Stimulated activated CD8-positive, alpha-beta memory T cell treated with anti-CD3 and anti-CD28 coated beads, Interleukin-15, amount 100 ng/mL, for 24 hours (primary cell): ENCODE data around the gene SLC8A1.

Source experiments
- DNase-seq: peaks from one replicate; pipeline ENCODE4 v3.0.0-alpha.2; 2020; ENCODE audit warnings: low read depth

Gene SLC8A1

DNA sequence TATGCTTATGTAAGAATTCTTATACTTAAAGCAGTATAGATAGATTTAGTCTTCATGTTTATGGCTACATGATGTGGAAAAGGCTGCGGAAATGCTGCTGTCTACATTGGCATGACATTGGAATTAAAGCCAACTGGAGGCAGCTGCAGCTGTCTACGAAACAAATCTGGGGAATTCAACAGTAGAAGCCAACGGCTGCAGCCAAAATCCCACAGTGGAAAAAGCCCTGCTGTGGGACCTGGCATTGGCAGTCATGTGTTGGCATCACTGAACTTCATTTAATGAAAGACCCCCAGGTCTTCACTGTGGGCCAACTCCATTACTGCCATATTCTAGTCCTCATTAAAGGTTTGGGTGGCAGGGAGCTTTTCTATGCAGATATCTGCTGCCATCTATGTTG, 223.6 kb downstream of the SLC8A1 start:
- no peak for DNase-seq

DNA sequence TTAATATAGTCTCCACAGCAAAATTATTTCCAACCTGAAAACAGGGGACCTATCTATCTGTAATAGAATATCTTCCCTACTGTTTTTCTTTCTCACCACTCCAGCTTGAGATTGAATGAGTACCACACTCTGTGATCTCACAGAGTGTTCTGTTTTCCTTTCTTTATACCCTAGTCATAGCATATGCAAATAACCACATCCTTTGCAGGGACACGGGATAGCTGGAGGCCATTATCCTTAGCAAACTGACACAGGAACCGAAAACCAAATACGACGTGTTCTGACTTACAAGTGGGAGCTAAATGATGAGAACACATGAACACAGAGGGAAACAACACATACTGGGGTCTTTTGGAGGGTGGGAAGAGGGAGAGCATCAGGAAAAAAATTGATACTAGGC, 224.7 kb downstream of the SLC8A1 start:
- DNase-seq = no peak

DNA sequence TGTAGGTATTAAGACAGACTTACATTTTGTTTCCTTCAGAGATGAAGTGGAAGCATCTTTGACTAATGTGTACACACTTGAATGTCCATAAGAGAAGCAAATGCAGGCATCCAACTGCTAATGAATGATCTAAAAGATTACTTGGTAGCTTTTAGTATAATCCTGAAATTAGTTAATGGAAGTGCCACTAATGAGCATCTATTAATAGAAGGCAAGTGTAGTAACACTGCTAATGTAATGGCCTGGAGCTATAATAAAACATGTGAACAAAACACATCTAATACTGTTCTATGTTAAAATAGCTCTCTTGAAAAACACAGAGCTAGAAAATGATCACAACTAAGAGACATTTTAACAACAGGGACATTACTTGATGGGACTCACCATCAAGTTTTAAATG, 225.3 kb downstream of the SLC8A1 start:
- DNase-seq = no peak

DNA sequence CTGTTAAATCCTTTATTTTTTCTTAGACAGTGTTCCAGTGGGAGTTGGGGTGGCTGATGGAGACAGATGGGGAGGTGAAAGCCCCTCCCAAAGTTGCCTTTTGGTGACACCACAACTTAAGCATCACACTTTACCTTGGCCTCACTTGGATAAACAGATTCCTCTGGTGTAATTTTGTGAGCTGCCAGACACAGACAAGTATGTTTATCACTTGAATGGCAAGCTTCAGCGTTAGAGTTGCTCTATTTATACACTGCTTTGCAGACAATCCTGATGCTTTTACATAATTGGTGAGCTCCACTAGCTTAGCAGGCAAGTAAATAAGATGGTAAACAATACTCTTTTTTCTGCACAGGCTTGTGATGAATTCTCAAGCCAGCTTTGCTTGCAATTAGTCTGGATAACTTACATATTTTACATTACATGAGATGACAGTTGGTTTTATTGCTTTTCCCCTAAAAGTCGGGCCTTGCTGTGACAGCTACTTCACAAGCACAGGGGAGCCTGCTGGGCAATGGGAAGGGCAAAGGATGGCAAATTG, 226.2 kb downstream of the SLC8A1 start:
- DNase-seq = no peak

DNA sequence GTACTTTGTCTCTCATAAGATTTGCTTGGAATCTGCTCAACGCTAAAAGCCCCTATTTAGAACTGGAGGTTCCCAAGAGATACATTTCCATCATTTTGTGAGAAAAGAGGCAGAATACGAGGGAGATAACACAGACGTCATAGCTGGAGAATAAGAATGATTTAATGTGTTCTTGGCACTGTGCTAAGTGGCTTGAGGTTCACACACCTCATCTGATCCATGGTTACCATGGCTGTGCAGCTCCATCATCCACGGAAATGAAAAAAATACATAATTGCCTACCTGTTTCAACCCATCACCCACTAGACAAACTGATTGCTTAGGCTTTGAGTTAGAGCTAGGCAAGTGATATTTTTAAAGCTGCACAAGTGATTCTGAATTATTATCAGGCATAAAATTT, 227.6 kb downstream of the SLC8A1 start:
- no peak for DNase-seq

DNA sequence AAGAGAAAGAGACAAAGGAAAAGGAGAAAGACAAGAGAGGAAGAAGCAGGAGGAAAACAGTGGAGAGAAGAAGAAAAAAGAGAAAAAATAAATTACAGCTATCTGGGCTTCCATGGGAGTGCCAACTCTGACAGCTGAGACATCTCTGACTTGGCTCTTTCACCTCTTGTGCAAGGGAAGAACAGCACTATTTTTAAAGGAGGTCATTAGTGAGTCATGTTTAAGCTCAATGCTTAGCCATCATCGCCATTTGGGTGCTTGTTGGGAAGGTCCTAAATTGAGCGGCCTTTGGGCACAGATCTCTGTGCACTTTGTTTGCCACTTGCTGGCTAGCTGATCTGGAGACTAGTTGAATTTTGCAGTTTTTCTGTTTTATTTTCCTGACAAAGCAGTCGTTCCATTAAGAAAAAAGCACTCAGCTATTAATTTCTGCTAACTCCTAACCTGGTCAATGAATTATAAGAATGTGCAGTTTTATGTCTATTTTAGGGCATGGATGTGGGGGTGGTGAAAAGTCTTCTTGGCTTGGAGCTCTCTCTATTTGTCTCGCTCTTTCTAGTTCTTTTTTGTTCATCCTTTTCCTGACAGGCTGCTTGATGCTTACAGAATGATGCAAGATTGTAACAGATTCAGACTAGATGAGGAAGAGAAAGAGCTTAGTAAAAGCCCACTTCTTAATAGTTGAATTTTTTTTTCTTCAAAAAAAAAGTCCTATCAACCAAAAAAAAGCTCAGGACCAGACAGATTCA, 231.5 kb downstream of the SLC8A1 start:
- no peak for DNase-seq

DNA sequence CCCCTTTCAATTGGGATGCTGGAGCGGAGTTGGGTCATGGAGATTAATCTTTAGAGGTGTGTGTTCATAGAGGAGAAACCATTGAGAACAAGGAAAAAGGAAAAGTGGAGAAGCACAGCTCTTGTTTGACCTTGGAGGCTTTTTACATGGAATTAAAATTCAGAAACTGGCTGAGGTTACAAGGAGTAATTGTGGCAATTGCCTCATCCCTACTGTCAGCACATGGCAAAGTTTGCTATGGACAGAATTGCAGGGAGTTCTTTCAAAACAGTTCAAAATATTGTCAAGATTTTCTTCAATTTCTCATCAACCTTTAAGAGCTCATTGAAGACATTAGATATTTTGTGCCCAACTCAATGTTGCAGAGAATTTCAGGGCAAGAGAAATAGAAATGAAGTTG, 232.7 kb downstream of the SLC8A1 start:
- DNase-seq = no peak

DNA sequence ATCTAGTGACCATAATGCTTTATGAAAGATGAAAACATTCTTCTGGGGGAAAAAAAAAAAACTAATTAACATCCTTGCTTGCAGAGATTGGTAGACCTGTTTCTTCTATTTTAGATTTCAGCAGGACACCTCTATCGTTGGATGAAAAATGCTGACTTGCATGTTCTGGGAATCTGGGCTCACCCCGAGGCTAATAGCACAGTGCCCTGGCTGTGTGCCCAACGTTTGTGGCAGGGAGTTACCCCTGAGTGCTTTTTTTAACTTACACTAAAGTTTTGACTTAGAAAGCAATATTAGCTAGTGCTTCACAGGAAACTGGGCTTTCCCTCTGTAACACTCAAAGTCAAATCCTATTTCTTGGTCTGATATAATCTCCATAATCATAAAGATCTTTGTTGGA, 233.2 kb downstream of the SLC8A1 start:
- DNase-seq = no peak

DNA sequence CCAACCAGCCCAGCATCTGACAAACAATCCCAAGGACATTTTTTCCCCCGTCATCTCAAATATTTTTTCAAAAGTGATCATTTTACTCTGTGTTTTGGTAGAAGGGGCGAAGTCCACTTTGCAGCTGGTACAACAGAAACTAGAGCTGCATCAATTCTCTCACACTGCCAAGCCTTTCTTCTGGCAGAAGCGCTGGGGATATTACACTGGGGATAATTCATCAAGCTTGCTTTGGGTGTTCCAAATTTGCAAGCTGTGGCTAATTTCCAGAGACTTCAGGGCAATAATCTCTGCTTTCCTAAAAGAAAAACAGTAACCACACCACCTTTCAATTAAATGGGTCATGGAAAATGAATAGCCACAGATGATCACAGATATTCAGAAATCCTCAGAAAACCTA, 238.3 kb downstream of the SLC8A1 start:
- no peak for DNase-seq

DNA sequence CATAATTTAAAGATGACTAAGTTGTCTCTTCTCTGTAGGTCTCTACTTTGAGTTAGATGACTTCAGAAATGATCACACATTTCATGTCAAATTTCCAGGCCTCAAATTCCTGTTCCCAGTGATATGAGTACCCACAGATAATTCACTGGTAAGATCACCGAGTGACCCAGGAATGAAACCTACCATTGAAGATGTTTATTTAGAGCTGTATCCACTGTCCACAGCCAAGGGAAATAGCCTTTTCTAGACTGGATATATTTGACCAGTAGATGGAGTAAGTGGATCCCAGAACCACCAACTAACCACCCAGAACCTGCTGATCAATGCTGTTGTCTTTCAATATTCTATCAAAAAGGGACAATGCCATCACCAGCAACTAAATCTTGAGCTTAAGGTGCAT, 238.8 kb downstream of the SLC8A1 start:
- DNase-seq = no peak

DNA sequence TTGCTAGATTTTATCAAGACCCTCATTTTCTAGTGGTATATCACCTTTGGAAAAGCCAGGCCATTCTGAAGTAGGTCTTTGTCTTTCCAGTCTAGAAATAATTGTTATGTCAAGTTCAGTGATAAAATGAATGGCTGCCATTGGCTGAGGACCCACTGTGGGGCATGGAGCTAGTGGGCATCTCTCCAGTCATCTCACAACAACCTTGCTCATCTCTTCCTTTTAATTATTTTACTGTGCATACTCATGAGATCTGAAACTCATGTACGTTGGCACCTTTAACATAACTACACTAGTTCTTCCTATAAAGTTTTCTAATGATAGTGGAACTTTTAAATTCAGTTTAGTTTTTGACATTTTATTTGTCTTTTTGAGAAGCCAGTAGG, 240.9 kb downstream of the SLC8A1 start:
- DNase-seq = no peak

DNA sequence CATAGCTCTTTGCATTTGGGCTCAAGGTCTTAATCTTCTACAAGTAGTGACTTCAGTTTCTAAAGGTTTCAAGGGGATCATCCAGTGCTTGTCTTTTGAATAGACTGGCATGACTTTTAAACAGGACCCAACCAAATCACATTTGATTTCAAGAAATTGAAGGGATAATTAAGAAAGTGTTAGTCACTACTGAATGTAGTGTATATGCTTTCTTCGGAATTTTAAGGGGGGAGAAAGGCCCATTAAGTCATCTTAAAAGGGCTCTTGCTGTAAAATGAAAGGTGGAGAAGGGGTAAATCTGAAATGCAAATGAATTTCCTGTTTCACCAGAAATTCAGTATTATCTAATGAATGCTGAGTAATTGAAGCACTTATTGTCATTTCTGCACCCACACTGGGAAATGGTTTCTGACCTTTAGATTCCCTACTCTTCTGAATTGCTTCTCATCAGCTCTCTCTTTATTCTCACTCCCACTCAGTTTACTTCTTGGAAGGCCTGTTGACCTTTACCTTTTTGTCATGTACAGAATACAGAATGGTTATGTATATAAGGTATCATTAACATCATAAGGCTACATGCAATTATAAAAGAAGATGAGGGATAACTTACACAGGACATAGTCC, 241.4 kb downstream of the SLC8A1 start:
- no peak for DNase-seq

DNA sequence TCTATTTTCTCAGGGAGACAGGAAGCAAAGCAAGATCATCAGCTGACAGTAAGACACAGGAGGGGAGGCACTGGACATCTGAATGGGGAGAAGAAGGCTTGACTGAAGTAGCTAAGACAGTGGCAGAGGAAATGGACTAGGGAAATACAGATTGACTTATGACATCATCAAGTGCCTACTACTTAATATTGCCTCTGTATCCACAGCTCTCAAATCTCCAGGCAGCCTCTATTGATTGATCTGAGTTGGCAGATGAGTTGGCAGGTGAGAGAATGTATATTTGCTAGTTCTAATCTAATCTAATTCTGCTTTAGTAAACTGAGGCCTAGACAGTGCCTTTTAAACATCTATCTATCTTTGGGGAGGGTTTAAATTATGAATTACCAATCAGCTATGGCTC, 242.1 kb downstream of the SLC8A1 start:
- DNase-seq = no peak

DNA sequence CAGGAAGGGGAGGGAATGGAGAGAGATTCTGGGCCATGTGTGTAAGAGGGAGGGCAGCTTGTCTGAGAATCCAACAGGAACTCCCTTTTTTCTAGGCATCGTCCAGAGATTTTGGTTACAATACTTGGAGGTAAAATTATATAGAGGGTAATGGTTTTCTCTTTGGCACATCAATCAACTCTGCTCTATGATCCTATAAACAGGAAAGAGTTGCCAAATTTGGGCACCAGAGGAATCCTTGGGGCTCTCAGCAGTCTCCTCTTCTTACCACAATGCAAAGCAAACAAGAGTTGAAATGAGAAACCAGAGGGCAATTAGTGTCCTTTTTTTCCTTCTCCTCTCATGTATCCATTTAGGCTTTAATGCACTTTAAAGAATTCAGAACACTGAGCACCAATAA, 243.4 kb downstream of the SLC8A1 start:
- no peak for DNase-seq

DNA sequence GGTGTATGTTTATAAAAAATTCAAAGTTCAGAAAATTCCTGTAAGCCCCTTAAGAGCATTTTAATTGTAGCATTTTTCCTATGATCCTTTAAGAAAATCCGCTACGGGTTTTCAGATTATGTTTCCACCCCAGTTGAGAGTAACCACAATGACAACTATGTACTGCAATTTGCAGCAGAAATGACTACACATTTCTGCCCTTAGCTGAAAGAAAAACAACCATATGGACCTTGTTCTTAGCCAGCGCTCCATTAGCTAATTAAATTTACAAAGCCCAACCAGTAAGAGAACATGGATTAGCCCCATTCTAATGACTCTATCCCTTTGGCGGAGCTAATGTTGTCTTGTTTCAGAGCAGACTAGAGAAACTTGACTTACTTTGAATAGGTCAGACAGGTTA, 247.6 kb downstream of the SLC8A1 start:
- no peak for DNase-seq

DNA sequence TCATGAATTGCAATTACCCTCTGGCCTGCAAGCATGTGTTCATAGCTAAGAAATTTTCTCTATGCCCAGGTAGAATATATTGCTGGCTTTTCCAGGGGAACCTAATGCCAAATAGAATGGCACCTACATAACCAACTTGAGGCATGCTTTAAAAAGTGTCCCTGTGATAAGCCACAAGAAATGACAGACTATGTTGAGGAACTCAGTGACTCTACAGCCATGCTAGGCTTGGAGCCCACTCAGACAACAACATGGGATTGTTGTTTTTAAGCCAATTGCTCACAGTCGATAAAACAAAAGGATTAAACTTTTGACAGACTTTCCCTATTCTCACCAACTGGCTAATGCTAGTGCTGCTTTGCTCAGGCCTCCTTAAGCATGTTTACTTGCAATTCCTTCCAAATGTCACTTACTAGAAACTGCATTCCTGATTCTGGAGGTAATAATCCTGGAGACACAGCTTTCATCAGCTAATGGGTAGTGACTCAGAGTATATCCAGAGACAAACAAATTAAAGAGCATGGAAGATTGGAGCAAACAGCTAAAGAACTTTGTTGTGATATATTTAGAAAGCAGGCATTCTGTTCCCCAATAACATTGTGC, 249.0 kb downstream of the SLC8A1 start:
- DNase-seq = no peak

DNA sequence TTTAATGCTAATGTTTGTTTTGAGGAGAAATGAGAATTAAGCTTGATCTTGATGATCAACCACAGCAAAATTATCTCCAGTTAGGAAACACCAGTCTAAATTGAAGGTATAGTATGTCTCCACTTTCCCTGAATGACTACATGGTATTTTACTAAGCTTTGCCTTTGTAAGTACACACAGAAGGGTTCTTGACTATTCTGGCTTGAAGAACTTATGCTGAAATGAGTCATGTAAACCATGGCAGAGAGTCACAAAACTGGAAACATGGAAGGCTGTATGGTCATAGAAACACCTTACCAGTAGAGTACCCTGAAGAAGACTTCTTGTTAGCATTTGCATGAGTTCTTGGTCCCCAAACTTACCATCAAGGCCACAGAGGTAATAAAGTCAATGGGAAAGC, 250.5 kb downstream of the SLC8A1 start:
- DNase-seq = no peak

DNA sequence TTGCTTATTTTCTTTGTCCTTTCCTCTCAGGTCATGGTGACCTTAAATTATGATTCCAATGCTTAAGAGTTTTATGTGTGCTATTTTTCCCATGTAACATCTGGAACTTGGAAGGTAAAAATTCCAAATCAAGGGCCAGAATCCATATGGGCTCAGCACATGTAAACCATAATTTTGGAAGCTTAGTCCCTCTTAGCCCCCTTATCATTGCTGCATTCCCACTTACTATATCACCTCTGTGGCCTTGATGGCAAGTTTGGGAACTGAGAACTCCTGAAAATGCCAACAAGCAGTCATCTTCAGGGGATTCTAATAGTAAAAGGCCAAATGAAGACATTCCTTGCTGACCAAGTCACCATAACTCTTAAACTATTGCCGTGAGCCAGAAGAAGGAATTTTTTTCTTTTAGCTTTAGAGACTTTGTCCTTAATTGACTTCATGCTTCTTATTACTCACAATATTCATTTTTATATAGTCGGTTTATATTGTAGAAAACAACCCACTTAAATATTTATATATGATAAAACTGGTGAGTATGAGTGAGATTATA, 251.4 kb downstream of the SLC8A1 start:
- no peak for DNase-seq

DNA sequence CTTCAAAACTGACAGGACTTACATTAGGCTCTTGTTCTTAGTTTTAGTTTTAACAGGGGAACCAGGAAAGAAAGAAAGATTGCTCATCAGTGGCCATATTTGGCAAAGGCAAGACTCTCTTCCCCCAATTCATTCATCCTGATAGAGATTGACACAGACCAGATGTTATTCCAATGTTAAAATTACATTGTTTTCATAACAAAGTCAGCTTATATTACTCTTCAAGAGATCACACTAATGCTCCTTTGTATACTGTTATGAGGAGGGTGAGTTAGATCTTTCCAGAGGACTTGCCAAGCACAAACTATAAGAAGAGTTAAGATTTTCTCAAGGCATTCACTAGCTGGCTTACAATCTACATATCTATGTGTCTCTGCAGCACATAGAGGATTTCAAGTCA, 252.1 kb downstream of the SLC8A1 start:
- DNase-seq = no peak

DNA sequence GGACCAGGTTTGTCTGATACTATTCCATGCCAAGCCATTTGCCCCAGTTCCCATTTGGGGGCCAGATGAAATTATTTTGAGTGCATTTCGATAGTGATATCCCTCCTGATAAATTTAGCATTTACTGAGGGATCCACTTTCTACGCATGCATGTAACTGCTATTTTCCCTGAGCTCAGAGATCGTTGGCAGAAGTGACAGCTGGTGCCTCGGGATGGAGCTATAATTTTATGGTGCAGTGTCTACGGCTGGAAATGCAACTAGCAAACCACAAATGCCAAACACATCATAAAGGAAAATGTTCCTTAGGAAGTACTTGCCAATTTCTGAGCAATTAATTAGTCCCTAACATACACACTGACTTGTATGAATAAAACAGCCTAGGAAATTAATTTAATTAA, 254.8 kb downstream of the SLC8A1 start:
- no peak for DNase-seq

DNA sequence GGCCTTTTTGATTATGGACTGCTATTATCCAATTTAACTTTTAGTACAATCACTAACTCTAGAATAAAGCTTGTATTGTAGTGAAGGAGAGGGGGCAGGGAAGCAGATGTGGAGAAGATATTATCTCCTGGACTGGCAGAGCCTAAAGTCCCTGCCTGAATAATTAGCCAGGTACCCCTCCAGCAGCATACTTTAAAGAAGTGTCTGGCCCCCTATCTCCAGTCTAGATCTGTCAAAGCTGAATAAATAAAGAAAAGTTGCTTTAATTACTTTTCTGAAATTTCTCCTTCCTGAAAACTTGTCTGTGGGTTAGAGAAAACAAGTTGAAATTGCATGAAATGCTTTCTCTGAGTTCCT, 258.2 kb downstream of the SLC8A1 start:
- DNase-seq = no peak

DNA sequence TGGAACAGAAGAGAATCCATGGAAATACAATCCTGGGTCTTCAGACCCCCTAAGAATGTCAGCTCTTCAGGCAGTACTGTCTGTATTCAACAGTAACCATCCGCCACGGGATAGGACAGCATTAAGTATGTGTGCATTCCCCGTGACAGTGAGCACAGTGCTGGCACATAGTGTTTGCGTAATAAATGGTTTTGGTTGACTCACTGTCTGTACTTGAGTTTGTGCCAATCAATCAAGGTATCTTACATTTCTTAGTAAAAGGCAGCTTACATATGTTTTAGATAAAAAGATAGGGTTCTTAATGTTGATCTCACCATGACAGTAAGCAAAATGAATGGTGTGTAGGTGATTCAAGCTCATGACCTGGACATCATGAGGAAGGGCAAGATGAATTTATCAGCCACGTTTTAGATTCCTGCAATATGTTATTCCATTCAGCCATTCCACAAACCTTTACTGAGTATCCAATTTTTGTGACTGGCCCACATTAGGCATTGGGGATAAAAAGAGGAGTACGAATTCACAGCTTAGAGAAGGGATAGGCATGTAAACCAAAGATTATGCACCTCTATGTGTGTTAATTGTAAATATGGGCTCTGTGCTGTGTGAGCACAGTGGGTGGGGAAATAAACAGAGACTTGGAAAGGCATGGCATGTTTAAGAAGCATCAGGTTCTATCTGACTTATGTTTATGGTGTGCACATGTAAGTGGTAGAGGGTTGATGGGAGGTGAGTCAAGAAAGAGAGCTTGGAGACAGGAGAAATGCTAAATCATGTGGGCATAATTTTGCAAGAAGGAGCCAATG, 258.8 kb downstream of the SLC8A1 start:
- no peak for DNase-seq
